GM12801 (cell line): ENCODE measurements around the gene PTPRA.

Experiments
- CTCF ChIP-seq: IDR thresholded peaks from one replicate; pipeline ENCODE4 v1.5.1; 2011; ENCODE audit warnings: control low read depth; ENCODE audit not compliant: insufficient read length; ENCODE audit errors: extremely low read depth

The PTPRA gene

GRCh38 chr20:3084986-3085360 lies 211.7 kb downstream of the PTPRA start:
- no peak for TF ChIP-seq CTCF

- TF ChIP-seq CTCF, result no peak
Observed at GRCh38 chr20:3085571-3086072, 212.3 kb downstream of the PTPRA start.

- TF ChIP-seq CTCF, result no peak
Observed at GRCh38 chr20:3088031-3088430, 214.8 kb downstream of the PTPRA start.
